ENCODE results near the gene AQP10.
"Not testable (repeated sequence)": the region's sequence is repeated elsewhere in the genome, so short reads cannot be mapped to it uniquely, and the experiment has no call there.

AQP10 gene, protein sequence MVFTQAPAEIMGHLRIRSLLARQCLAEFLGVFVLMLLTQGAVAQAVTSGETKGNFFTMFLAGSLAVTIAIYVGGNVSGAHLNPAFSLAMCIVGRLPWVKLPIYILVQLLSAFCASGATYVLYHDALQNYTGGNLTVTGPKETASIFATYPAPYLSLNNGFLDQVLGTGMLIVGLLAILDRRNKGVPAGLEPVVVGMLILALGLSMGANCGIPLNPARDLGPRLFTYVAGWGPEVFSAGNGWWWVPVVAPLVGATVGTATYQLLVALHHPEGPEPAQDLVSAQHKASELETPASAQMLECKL

DNA sequence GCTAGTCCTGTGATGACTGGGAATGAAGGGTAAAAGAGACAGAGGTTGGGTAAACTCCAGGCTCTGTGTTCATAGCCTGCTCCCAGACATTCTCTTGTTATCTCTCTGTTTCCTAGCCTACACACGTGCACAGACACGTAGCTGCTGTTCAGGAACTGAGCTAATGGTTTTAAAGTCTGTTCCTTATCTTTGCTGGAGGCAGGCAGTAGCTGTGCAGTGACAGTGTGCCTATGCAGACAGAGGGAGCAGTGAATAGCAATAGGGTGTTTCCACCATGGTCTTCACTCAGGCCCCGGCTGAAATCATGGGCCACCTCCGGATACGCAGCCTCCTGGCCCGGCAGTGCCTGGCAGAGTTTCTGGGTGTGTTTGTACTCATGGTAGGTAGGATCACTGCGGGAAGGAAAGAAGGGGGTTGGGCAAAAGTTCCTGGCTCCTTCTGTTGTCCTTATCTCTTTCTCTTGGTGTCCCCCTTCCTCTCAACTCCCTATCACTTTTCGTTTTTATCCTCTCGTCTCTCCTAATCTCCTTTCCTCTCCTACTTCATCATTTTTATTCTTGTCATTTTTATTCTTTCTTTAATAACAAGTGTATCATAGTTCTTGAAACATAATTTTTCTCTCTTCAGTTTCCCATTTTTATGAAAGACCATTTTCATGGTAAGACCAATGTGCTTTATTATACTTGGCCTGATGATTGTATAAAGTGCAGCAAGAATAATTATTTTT lies at the start of gene AQP10:
Gene AQP10, plus strand, starts transcription at position 212 of the 727 bp plus-strand sequence. Its CDS starts 63 bp downstream, at position 275.
- no peak for DNase-seq (ENCODE audit: low spot score)

DNA sequence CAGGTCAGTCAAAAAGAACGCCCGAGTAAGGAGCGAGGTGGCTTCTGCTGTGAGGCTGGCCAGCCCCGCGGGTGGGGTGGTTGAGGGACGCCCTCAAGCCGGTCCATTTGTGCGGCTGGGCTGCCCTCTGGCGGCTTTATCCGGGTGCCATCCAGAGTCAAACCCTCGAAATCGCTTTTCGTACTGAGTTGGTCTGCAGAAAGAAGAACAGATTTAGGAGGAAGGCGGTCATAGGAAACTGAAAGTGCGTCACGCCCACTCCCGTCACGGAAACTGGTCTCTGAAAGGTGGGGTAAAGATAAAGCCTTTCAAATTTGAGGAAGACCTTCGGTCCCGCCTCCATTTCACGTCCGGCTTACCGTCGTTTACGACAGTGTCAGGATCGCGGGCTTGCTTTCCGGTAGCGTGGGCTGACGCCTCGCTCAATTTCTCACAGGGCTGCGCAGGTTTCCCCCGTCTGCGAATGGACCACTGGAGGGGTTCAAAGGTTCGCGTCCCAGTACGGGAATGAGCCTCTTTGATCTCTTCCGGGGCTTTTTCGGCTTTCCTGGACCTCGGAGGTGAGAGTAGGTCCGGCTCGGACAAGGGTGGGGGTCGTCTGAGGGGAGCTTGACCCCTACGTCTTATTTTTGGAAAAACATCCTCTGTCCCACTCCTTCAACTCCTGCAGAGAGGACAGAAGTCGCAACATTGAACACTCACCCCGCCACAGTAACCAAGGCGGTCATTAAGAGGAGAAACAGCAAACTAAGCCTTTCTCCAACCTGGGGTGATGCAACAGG lies 48.5 kb upstream of the AQP10 start, which contains the start of gene HAX1:
Gene HAX1, plus strand, starts transcription at position 413 of the 782 bp plus-strand sequence. Its CDS starts 95 bp downstream, at position 508.
- DNase-seq (ENCODE audit: low spot score): peak; percentile 89

DNA sequence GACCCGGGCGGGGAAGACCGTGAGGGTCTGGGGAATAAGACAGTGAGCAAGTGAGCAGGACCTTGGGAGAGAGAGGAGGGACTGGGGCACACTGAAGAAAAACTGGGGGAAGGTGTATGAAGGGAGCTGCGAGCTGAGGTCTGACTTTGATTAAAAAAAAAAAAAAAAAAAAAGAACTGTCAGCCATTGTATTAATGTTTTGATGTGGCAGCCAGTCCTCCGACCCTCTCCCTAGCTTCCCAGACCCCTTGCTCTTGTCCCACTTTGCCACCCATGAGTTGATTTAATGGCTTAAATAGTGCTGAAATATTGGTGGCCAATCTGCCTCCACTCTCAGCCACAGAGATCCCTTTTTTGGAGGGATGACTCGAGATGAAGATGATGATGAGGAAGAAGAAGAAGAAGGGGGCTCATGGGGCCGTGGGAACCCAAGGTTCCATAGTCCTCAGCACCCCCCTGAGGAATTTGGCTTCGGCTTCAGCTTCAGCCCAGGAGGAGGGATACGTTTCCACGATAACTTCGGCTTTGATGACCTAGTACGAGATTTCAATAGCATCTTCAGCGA lies 47.8 kb upstream of the AQP10 start:
- no peak for DNase-seq (ENCODE audit: low spot score)

DNA sequence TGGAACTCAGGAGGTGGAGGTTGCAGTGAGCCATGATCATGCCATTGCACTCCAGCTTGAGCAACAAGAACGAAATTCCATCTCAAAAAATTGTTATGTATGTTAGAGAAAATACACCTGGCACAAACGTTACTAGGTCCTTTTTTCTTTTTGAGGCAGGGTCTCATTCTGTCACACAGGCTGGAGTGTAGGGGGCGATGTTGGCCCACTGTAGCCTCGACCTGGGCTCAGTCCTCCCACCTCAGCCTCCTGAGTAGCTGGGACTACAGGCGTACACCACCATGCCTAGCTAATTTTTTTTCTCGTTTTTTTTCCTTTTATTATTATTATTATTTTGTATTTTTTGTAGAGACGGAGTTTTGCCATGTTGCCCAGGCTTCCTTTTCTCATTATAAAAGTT lies 44.1 kb upstream of the AQP10 start:
- DNase-seq (ENCODE audit: low spot score): no peak

DNA sequence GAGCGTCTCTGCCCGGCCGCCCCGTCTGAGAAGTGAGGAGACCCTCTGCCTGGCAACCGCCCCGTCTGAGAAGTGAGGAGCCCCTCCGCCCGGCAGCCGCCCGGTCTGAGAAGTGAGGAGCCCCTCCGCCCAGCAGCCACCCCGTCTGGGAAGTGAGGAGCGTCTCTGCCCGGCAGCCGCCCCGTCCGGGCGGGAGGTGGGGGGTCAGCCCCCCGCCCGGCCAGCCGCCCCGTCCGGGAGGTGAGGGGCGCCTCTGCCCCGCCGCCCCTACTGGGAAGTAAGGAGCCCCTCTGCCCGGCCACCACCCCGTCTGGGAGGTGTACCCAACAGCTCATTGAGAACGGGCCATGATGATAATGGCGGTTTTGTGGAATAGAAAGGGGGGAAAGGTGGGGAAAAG lies 33.3 kb upstream of the AQP10 start:
- DNase-seq (ENCODE audit: low spot score): not testable (repeated sequence)

DNA sequence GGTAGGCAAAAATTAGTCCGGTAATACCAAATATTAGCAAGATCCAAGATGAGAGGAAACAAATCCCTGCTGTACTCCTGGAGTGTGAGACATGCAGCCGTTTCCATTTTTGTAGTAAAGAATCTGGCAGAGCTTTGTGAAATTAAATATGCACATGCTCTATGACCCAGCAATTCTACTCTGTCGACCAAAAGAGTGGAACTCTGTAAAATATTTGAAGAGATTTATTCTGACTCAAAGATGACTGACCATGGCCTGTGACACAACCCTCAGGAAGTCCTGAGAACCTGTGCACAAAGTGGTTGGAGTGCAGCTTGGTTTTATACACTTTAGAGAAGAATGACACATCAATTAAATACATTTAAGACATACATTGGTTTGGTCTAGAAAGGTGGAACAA lies 32.2 kb upstream of the AQP10 start:
- DNase-seq (ENCODE audit: low spot score): no peak

DNA sequence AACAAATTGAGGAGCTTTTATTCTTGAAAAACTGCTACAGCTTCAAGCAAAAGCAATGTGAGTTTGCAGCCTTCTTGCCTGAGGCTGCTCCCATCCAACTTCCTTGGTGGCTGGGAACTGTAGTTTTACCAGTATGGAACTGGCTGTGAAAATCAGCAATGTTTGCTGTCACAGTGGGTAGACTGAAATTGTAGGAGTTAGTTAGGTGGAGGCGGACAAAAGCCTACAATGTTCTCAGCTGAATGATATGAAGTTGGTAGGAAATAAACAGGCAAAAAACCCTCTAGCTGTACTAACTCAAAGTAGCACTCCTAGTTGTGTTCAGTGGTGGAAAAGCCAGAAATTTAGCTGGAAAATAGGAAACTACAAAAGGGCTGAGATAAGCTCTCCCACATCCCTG lies 30.0 kb upstream of the AQP10 start:
- no peak for DNase-seq (ENCODE audit: low spot score)

DNA sequence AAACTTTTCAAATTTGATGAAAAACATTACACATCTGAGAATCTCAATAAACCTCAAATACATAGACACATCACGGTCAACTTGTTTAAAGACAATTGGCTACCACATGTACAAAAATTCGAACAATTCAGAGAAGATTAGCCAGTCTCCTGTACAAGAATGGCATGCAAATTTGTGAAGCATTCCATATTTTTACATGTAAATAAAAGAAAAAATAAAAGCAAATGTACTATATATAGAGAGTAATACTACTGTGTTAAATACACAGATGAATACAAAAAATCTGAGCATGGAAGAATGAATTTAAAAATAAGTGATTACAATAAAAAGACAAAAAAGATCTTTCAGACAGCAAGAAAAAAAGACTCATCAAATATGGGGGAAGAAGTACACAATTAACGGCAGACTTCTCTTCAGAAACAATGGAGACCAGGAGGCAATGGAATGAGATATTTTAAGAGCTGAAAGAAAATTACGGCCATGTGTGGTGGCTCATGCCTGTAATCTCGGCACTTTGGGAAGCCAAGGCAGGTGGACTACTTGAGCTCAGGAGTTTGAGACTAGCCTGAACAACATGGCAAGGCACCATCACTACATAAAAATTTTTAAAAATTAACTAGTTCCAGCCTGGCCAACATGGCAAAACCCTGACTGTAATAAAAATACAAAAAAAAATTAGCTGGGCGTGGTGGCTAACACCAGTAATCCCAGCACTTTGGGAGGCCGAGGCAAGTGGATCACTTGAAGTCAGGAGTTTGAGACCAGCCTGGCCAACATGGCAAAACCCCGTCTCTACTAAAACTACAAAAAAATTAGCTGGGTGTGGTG lies 25.3 kb upstream of the AQP10 start:
- no peak for DNase-seq (ENCODE audit: low spot score)

DNA sequence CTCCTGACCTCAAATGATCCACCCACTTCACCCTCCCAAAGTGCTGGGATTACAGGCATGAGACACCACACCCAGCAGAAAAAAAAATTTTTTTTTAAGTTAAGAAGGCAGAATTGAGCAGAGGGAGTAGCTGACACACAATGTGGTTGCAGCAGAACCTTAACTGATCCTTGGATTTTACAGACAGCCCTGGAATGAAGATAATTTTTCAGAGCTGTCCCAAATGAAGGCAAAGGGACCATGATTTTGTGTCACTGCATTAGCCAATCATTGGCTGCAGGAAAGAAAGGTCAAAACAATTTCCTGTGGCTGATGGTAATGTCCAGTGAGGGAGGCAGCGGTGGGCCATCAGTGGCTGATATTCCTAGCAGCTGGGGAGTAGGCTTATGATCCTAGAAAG lies 19.3 kb upstream of the AQP10 start:
- no peak for DNase-seq (ENCODE audit: low spot score)

DNA sequence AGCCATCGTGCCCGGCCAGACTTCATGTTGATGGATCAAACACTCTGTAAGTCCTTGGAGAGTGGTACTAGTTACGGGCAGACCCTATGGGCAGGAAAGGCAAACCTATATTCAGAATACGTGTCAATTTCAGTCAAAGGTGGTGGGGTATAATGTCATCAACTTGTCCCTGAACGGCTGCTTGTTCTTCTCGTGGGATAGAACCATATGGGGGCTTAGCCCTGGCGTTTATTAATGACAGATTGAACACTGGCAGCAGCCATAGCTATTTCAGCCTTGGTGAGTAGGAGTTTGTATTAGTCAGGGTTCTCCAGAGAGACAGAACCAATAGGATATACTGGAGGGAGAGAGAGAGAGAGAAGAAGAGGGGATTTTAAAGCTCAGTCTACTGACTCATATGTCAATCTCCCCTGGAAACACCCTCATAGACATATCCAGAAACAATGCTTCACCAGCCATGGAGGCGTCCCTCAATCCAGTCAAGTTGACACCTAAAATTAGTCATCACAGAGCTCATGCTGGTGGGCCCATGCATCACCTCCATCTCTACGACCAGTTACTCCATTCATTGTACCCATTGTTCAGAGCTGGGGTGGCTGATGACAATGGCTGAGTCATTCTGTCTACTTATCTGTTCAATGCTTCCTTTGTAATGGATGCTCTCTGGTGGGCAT lies 16.1 kb upstream of the AQP10 start:
- no peak for DNase-seq (ENCODE audit: low spot score)

DNA sequence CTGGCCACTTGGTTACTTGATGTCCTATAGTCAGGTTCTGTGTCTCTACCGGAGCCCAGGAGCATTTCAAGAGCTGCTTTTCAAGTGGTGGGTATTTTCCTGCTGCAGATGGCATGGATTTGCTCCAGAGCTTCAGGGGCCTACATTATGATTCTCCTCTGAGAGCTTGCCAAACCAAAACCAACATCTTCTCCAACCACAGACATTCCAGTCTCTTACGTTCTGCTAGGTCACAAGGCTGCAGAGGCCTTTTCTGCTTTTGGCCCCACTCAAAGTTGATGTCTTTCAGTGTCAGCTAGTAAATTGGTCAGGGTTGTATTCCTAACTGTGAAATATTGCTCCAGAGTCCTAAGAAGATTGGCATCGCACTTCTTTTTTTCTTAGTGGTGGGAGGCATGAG lies 14.7 kb upstream of the AQP10 start:
- no peak for DNase-seq (ENCODE audit: low spot score)

DNA sequence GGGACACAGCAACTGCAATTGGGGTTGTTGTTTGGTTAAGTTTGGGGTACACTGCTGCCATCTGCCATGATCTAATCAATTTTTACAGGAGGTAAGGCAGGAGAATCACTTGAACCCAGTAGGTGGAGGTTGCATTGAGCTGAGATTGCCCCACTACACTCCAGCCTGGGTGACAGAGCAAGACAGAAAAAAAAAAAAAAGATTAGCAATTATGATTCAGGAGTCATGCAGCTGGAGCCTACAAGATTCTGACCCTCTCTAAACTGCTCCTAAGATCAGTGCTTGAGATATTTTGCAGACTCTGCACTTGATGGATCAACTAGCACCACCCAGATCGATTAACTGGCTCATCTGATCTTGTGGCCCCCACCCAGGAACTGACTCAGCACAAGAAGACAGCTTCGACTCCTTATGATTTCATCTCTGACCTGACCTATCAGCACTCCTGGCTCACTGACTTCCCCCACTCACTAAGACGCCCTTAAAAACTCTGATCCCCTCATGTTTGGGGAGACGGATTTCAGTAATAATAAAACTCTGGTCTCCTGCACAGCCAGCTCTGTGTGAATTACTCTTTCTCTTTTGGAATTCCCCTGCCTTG lies 13.1 kb upstream of the AQP10 start:
- not testable (repeated sequence) for DNase-seq (ENCODE audit: low spot score)

DNA sequence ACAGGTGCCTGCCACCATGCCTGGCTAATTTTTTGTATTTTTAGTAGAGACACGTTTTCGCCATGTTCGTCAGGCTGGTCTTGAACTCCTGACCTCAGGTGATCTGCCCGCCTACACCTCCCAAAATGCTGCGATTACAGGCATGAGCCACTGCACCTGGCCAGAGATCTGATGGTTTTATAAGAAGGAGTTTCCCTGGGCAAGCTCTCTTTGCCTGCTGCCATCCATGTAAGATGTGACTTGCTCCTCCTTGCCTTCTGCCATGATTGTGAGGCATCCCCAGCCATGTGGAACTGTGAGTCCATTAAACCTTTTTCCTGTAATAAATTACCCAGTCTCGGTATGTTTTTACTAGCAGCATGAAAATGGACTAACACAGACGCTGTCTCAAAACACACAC lies 11.8 kb upstream of the AQP10 start:
- not testable (repeated sequence) for DNase-seq (ENCODE audit: low spot score)

DNA sequence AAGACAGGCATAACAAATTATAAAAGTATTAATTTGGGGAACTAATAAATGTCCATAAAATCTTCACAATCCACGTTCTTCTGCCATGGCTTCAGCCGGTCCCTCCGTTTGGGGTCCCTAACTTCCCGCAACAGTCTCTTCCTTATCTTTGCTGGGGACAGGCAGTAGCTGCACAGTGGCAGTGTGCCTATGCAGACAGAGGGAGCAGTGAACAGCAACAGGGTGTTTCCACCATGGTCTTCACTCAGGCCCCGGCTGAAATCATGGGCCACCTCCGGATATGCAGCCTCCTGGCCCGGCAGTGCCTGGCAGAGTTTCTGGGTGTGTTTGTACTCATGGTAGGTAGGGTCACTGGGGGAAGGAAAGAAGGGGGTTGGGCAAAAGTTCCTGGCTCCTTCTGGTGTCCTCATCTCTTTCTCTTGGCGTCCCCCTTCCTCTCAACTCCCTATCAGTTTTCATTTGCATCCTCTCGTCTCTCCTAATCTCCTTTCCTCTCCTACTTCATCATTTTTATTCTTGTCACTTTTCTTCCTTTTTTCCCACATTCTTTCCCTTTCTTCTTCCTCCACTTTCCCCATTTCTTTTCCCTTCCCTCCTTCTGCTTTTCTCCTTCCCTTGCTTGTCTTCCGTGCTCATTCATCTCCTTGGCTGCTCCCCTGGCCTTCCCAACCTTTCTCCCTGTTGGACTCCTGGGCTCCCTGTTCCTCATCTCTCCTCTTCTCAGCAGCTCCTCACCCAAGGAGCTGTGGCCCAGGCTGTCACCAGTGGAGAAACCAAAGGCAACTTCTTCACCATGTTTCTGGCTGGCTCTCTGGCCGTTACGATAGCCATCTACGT lies 8.4 kb upstream of the AQP10 start:
- not testable (repeated sequence) for DNase-seq (ENCODE audit: low spot score)

DNA sequence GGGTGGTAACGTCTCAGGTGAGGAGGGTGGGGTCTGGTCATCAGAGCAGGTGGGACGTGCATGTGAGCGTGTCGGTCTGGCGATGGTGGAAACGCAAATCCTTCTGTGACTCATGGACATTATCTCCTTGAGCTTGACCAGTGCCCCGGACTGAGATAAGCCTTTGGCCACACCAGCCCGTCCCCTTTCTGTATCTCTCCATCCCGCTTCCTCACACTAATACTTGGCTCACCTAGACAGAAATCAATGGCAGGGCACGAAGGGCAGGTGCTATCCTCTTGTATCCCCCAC lies 7.9 kb upstream of the AQP10 start:
- DNase-seq (ENCODE audit: low spot score): no peak

DNA sequence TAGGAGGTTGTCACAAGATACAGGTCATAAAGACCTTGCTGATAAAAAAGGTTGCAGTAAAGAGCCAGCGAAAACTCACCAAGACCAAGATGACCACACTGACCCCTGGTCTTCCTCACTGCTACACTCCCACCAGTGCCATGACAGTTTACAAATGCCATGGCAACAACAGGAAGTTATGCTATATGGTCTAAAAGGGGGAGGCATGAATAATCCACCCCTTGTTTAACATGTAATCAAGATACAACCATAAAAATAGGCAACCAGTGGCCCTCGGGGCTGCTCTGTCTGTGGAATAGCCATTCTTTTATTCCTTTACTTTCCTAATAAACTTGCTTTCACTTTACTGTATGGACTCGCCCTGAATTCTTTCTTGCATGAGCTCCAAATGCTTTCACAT lies 6.7 kb upstream of the AQP10 start:
- DNase-seq (ENCODE audit: low spot score): not testable (repeated sequence)

DNA sequence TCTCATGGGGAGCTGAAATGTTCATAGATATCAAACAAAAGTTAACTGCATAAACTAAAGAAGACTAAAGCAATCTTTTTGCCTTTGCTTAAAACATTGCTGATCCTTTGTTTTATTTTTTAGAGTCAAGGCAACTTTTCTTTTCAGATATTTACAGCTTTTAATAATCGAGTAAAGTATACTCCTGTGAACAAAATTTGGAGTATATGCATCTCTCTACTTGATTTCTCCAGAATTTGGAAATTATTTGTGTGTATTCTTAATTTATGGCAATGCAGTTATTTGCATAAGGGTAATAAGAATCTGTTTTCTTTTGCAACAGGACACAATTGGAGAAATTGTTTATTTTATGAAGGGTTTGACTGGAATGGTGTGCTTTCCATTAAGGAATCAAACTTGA lies 4.2 kb upstream of the AQP10 start:
- no peak for DNase-seq (ENCODE audit: low spot score)

DNA sequence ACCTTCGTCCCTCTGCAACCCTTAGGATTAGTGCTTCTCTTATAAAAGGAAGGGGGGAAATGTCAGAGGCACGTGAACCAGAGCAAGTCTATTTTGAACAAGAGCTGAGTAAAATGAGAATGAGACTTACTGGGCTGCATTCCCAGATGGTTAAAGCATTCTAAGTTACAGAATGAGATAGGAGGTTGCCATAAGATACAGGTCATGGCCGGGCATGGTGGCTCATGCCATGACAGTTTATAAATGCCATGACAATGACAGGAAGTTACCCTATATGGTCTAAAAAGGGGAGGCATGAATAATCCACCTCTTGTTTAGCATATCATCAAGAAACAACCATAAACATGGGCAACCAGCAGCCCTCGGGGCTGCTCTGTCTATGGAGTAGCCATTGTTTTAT lies 2.5 kb upstream of the AQP10 start:
- no peak for DNase-seq (ENCODE audit: low spot score)

DNA sequence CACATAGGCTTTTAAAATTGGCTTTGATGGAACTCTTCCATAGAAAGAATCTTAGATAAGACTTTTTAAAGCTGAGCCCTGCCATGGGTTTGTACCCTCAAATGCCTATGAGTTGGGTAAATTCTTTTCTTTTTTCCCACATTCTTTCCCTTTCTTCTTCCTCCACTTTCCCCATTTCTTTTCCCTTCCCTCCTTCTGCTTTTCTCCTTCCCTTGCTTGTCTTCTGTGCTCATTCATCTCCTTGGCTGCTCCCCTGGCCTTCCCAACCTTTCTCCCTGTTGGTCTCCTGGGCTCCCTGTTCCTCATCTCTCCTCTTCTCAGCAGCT lies 679 bp downstream of the AQP10 start:
- not testable (repeated sequence) for DNase-seq (ENCODE audit: low spot score)

DNA sequence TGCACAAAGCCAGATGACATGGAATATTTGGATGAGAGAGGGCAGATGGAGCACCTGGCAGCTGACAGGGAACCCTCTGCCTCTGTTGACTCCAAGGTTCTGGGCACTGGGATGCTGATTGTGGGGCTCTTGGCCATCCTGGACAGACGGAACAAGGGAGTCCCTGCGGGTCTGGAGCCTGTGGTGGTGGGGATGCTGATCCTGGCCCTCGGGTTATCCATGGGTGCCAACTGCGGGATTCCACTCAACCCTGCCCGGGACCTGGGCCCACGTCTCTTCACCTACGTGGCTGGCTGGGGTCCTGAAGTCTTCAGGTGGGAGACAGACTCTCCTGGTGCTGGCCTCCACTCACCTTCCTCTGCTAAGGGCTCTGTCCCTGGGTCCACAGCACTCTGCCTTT lies 2.6 kb downstream of the AQP10 start:
- DNase-seq (ENCODE audit: low spot score): no peak

All from hepatic stellate cell (primary cell).